HL-60/S4 treated with phorbol 12-myristate 13-acetate at 8.2 ng/mL for 4 days and 3 days (cell line): ENCODE results near the gene ZCCHC2.

Source experiments
- in situ Hi-C: fragments of 300-500 bp; cut with MboI; formaldehyde crosslinking; loops from 2 replicates; pipeline ENCODE4 v1.15.0; 2022; ENCODE audit warnings: low sequenced_read_pairs

The ZCCHC2 gene

DNA sequence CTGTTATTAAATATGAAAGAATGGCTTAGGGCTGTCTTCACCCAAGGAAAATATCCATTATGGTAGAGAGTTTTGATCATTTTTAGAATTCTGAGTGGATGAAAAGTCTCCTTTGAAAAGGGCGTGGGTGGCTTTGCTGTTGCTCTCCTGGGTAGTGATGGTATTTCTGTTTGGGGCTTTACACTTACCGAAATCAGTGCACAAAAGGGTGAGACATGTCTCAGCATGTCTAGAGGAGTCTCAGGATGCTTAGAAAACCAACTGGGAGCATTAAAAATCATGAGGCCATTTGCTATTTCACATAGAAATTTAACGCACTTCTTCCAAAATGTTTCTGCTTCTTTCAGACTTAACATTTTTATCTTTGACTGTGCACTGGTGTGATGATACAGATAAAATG, 49.6 kb downstream of the ZCCHC2 start:
- in situ Hi-C loops = loop anchor here (25.0 kb wide), 1 partner anchor 385 kb away; the partner anchor contains the start of genes PIGN and RELCH

DNA sequence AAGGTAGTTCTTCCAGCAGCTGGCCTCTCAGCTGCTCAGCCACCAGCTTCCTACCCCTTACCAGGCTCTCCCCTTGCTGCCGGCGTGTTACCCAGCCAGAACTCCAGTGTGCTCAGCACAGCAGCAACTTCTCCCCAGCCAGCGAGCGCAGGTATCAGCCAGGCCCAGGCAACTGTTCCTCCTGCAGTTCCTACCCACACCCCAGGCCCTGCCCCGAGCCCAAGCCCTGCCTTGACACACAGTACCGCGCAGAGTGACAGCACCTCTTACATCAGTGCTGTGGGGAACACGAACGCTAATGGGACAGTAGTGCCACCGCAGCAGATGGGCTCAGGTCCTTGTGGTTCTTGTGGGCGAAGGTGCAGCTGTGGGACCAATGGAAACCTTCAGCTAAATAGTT, 52.0 kb downstream of the ZCCHC2 start:
- in situ Hi-C loops = loop anchor here (25.0 kb wide), 1 partner anchor 387 kb away; the partner anchor contains the start of genes PIGN and RELCH

DNA sequence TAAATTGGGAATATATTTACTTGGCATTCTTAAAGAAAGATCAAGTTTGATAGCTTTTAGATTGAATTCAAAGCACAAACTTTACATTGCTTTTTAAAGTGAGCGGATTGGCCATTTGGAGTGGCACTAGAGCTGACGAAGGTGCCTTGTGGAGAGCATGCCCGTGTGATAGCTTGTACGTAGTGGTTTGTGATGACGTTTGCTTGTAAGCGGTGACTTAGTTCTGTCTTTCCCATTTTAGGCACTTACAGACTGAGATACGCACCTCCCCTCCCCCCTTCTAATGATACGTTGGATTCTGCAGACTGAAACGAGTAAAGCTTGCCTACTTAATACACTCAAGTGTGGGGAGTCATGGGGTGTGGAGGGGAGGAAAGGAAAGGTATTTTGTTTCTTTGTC, 53.4 kb downstream of the ZCCHC2 start:
- in situ Hi-C loops = no loop called here

DNA sequence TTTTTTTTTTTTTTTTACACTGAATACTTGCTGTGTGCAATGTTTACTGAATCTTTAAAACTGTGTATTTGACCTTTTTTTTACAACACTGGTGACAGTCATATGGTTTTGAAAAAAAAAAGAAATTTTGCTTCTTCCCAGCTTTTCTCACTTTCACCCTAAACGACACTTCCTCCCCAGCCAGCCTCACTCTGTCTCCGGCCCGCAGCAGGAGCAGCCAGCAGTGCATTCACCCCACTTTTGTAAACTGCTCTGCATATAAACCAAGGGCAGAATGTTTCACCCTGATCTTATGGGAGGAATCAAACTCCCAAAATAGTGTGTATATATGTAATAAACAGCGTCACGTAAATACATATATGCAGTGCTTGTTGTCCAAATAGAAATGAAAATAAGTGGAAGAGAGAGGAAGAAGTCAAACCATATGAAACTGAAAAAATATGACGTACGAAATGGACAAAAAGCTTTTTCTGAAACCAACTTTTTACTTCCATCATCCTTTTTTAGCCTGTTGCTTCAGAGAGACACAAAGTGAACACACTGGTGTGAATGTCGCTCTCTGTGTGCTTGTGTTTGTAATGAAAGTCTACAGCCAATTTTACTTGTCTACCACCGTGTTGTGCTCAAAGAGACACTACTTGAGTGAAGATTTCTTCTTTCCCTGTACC, 54.2 kb downstream of the ZCCHC2 start:
- in situ Hi-C loops = no loop called here

DNA sequence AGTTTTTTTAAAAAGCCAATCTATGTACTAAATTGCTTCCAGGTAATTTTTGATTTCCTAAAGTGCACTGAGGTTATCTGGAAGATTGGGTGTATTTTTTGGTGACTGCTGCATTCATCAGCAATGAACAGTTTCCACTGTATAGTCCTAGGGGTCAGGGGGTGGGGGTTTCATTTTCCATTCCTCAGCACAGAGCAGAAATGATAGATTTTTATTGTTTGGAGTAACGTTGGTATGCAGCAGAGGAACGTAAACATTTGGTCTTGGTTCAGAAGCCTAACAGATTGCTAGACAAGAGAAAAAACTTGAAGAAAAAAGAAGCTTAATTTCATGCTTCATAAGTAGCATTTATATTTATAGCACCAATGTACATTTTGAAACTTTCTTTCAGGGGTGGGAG, 54.9 kb downstream of the ZCCHC2 start:
- in situ Hi-C loops = no loop called here

DNA sequence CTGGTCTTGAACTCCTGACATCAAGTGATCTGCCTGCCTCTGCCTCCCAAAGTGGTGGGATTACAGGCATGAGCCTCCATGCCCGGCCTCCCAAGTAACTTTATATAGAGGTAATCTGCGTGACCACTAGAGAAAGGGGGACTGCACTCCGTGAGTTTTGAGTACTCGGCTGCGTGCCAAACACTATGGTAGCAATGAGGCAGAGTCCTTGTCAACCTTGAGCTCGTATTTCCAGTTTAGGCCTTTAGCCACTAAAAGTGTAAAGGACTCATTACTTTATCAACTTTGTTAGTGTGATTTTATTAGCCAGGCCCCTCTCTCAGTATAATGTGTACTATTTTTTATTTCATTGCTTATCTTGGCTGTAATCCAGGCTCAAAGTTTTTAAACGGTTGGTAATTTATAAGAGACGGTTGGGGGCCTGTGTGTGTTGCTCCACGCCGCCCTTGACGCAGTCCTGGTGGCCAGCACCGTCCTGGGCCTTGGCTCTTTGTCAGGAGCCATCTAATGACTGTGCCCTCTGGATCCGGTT, 56.2 kb downstream of the ZCCHC2 start:
- in situ Hi-C loops = no loop called here

DNA sequence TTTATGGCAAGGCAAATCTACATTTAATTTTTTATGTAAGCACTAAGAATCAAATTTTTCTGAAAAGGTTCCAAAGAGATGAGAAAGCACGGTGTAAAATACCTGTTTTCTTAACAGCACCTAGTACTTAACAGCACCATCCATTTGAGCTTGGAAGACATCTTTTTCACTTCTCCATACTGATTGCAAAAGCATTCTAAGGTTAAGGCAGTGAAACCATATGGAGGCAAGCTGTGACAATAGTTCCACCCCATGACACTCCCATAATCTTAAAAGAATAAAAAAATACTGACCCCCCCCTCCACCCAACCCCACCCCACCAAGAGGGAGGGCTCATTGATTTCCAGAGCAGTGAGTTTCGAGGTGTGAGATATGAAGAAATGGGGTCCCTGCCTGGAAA, 60.6 kb downstream of the ZCCHC2 start:
- in situ Hi-C loops = no loop called here

DNA sequence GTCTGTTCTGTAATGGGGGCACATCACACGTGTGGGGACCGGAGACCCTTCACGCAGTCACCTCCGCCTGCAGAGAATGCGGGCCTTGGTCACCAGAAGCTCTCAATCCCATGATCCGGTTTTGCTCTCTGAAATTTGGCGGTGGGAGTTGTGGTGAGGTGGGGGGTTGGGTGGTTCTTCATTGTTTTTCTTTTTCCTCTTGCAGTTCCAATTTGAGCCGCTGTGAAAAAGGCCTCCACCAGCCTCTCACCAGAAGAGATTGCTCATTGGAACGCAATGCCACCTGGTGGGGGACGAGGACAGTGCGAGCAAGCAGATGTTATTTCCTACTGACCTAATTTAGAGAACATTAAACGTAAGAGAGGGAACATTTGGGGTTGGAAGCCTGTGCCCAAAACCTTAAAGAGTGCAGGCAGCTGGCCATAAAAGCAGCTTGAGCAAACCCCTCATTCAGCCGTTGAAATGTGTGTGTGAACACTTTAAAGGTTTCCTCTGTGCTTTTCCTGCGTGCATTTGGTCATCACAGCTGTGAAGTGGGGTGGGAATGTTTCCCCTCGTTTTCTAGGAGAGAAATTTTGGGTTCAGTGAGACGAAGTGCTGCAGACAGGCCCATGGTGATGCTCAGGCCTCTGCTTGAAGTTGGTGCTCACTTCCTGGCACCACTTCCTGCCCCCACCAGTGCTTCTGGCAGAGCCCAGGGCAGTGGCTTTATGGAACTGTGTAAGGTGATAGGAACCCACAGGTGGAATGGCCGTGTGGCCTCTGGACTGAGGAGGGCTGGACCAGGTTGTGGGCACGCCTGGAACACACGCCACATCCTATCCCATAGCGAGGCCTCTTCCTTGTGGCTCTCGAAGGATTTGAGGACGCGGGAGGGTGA, 61.7 kb downstream of the ZCCHC2 start:
- in situ Hi-C loops = no loop called here

DNA sequence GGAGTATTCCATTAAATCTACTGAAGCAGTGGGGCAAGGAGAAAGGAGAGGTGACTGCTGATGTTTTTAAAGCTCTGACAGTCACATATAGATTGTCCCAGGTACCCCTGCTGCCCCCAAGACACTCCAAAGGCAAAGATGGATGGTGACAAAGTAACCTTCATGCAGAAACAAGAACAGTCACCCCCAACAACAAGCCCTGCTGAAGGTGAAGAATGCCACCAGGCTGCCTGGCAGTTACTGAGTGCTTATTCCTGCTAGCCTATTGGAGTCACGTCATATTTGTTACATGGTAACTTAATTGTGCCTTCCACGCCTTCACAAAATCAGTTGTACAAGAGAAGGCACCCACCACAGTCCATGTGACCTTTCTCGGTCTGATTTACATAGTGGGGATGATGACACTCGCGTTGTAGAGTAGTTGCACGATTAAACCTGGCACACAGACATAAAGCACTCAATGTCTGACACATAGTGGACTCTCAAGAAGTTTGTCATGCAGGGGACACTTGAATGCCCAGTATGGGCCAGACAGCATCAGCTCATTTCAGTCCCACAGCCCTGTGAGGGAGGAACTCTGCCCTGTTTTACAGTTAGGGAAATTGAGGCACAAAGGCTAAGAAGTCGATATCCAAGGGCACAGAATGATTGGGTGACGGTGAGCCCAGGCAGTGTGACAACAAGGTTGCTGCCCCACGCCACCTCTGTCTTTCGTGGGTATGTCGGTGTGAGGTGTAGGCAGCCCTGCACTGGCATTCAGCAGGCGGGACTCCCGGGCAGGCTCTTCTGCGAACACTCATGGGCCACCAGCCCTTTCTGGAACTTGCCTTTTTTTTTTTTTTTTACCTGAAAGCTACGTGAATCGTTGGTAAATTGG, 62.7 kb downstream of the ZCCHC2 start:
- in situ Hi-C loops = no loop called here

DNA sequence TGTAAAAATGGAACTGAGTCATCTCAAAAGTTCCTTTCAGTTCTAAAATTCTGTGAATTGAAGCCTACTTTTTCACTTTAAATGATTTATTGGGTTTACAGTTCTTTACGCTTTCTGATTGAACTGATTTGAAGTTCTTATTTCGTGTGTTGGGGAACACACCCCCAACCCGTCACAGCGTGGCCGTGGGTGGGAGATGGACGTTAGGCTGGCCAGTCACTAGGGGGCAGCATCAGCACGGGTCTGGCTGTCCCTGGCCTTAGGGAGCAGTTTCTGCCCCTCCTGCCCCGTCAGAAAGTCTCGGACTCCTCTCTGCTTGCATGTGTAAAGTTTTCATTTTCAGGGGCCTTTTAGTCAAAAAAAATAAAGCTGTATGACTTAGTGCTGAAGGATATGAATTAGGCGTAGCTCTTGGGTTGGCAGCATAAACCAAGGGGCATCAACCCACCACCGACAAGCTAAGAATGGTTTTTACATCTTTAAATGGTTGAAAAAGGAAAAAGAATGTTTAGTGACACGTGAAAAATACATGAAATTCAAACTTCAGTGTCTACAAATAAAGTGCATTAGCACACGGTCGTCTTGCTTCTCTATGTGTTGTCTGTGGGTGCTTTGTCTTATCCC, 63.4 kb downstream of the ZCCHC2 start:
- in situ Hi-C loops = no loop called here

DNA sequence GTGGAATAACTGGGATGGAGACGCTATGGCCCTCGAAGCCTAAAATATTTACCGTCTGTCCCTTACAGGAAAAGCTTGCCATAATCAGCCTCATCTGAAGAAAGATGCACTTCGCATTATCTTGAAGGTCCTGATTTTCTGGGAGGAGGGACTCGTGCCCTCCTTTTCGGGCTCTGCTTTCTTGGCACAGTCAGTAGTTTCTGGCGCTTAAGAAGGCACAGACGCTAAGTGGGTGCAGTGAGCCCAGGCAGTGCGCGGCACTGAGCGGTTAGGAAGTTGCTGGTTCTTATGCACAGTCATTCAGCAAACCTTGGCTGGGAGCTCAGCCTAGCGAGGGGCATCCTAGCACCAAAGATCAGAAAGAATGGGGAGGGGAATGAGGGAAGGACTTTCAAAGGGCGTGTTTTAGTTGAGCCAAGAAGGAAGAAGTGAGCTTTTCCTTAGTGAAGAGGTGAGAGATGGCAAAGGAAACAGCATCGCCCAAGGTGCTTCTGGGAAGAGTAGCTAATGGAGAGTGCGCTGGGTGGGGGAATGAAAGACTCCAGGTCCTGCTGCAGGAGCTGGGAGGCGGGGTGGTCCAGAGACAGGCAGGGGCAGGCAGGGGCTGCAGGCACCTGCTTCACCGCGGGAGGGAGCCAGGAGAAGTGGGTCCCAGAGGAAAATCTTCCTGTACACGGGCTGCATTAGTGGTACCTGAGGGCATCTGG, 64.1 kb downstream of the ZCCHC2 start:
- in situ Hi-C loops = no loop called here

DNA sequence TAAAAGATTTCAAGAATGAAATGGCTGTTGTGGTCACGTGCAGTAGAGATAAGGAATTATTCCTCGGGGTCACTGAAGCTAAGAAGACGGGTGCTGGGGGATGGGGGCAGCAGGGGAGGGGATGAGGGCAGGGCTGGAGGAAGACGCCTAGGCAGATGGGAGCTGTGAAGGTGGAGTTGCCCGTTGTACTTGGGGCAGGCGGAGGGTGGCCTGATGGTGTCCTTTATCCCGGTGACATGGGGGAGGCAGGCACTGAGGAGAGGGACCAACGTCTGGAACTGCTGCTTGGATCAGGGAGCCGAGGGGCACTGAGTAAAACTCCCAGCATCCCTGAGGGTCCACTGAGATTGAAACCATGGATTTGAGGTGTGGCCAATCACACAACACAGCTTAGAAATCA, 64.9 kb downstream of the ZCCHC2 start:
- in situ Hi-C loops = no loop called here

DNA sequence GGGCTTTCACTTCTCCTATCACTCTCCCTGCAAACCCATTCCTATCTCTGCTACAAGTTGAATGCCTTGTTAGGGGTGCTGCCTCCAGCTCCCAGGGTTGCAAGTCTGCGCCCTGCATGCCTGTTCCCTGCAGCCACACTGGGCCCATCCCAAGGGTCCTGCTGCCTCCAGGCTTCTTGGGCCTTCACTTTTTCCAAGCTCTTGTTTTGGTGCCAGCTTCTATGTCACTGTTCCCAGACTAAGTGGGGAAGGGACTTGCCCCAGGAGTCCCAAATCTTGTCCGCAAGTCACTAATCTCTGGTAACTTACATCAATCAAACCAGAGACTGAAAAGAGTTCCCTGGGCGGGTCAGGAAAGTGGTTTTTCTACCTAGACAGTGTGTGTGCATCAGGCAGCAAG, 65.4 kb downstream of the ZCCHC2 start:
- in situ Hi-C loops = no loop called here

DNA sequence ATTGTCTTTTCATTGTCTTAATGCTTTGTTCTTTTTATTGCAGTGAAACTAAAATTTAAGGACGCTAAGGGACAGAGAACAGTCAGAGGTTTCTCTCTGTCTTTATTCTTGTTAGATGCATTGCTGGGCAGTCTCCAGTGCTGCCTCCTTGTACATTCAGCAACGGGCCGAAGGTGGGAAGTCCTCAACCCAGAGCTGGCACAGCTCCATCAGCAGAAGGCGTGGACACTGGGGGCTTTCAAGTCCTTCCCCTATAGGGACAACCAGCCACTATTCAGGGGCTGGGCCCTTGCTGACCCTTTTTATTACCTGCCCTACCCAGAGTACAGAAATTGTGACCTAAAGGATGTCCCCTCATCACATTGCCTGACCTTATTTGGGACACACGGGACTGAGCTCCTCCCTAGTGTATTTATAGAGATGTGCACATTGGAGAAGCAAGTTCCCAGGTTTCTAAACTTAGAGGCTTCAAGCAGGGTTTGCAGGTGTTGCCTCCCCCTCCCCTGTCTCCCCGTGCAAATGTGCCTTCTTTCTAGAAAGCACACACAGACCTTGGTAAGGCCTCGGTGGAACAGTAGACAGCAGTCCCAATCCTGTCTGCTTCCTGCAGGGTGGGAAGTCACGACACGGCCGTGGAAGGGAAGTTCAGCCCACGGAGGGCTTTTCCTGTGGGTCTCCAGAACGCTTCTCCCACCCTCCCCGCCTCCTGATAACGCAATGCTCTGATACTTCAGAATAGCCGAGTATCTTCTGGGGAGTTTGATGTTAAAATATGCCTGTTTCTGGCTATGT, 68.2 kb downstream of the ZCCHC2 start:
- in situ Hi-C loops = no loop called here

DNA sequence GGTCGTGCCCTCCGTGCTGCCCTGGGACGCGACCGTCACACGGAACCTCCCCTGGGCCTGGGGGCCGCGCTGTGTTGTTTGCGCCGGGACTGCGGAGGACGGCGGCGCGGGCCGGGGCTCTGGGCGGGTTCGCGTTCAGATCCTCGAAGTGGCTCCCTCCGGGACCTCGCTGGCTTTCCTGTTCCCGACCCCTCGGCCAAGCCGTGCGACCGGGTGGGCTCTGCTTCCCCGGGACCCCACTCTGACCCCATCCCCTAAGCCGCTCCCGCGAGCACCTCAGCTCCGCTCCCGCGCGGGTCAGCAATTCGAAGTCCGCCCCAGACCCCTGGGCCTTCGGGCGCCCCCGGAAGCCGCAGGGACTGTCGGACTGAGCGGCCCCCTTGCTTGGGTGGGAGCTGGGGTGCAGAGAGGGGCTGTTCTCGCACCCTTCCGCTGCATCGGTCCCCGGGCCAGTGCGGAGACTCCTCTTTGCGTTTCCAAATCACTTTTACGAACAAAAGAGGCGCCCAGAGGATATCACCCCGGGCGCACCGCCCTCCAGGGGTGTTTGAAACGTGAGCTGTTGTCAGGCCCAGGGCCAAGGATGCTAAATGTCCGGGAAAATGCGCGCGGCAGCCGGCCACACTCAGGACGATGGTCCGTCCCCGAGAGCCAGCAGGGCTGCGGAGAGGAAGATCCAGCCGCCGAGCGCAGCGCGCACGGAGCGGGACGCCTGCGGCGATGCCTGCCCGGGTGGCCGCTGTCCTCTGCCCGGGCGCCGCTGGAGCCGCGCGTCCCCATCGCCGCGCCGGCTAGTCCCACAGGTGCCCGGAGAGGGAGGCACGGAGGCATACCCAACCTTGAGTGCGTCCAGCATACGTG, 73.5 kb downstream of the ZCCHC2 start:
- in situ Hi-C loops = no loop called here

DNA sequence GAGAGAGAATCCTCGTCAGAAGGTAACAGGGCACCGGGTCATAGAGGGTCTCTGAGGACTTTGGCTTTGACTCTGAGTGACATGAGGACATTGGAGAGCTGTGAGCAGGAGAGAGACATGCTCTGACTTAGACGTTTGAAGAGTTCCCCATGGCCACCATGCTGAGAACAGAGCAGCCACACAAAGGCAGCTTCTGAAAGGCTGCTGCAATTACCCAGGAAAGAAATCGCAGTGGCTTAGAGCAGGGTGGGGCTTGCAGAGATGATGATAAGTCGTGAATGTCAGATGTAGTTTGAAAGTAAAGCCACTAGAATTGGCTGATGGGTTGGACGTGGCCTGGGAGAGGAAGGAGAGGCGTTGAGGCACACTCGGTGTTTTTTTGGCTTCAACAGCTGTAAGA, 79.0 kb downstream of the ZCCHC2 start:
- in situ Hi-C loops = loop anchor here (25.0 kb wide), 1 partner anchor 385 kb away; no protein-coding TSS in a partner anchor

DNA sequence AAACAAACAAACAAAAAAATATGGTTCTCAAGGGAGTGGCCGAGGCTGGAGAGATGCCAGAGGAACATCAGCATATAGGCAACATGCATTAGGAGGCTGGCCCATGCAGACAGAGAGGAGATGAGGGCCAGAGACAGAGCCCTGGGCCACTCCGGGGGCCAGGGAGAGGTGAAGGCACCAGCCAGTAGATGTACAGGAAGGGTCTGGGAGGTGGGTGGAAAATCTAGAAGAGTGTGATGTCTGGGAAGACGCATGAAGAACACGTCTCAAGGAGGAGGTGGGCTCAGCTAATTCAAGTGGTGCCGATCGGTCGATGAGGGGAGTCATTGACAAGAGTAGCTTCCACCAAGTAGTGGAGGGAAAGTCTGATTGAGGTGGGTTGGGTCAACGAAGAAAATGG, 79.9 kb downstream of the ZCCHC2 start:
- in situ Hi-C loops = loop anchor here (25.0 kb wide), 1 partner anchor 385 kb away; no protein-coding TSS in a partner anchor

DNA sequence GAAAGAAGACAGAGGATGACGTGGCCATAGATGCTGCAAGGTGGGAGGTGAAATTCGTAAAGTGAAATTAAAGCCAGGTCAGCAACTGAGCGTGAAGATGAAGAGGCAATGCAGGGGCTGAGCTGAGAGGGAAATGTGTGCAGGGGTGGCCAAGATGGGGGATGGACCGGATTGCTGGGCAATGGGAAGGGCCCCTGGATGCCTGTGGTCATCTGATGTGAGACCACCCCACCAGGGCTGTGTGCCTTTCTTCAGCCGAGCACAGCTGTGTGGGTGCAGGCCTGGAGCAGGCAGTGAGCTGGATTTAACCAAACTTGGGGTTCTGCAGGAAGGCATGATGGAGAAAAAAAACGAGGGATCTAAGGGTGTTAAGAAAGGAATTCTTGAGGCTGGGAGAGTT, 80.4 kb downstream of the ZCCHC2 start:
- in situ Hi-C loops = loop anchor here (25.0 kb wide), 1 partner anchor 384 kb away; no protein-coding TSS in a partner anchor
